HepG2 (cell line): Measurements from ENCODE around the gene CPEB3. TPM values are rescaled to one million over a fixed set of nuclear protein-coding genes. Genes with fewer than 3 reads are reported as not detected.

Source experiments
- ATAC-seq: fragments of 200-7000 bp; cut with Tn5 transposase; 3 replicates; pipeline ENCODE4 v1.9.1; 2020; ENCODE audit warnings: mild to moderate bottlenecking, moderate library complexity
- BruUV-seq: library from RNA; stranded (reverse); fragments of 400-500 nt; replicated peaks from 2 replicates; lab custom pipeline; 2021; lab: Mats Ljungman, UMichigan
- CTCF ChIA-PET: fragments of 300-600 bp; formaldehyde crosslinking; extraction: SDS; loops from one replicate; lab custom pipeline; 2021; ENCODE audit warnings: low total read pairs, inconsistent platforms, low intra/inter-chr PET ratio; lab: Yijun Ruan, JAX
- POLR2A ChIA-PET: fragments of 350-600 bp; sonication (Branson Sonifier 250); formaldehyde crosslinking; loops from one replicate; lab custom pipeline; 2020; ENCODE audit warnings: antibody characterized with exemption, inconsistent platforms; lab: Yijun Ruan, JAX
- DNase-seq: peaks from one replicate; pipeline ENCODE4 v3.0.0-alpha.2; 2015; ENCODE audit warnings: low spot score
- FAIRE-seq: peaks from 3 replicates; lab custom pipeline; 2011; peaks lifted over from hg19 to GRCh38; lab: Jason Lieb, UNC
- H2AFZ ChIP-seq: one replicate; pipeline ENCODE4 v1.6.1; 2011; ENCODE audit warnings: low read length, inconsistent platforms
- H3K27ac ChIP-seq: fragments of 300-600 bp; 3 replicates; pipeline ENCODE4 v1.8.0; 2011; ENCODE audit warnings: mixed run types, mild to moderate bottlenecking, mixed read lengths, low read length, inconsistent platforms; ENCODE audit not compliant: insufficient read depth; ENCODE audit errors: extremely low read length
- H3K27me3 ChIP-seq, 2 experiments: fragments of 200-600 bp in 1 of 2; 2 replicates in 1 of 2; 3 replicates in 1 of 2; pipeline versions ENCODE4 v1.6.0 to v1.8.0; 2011; ENCODE audit warnings: low read length in 2 of 2, mild to moderate bottlenecking in 2 of 2, moderate library complexity in 2 of 2, inconsistent platforms in 1 of 2; ENCODE audit not compliant: insufficient read depth in 2 of 2, control insufficient read depth in 1 of 2
- H3K36me3 ChIP-seq, 2 experiments: fragments of 200-600 bp in 1 of 2; replicated peaks in 1 of 2; 2 replicates in 1 of 2; 3 replicates in 1 of 2; pipeline versions ENCODE4 v1.5.1 to v1.8.0; 2011; ENCODE audit warnings: low read length in 2 of 2, inconsistent platforms in 1 of 2; ENCODE audit not compliant: insufficient read depth in 2 of 2, control insufficient read depth in 1 of 2
- H3K4me1 ChIP-seq: 2 replicates; pipeline ENCODE4 v1.5.1; 2012; ENCODE audit warnings: low read length, inconsistent platforms; ENCODE audit not compliant: insufficient read depth
- H3K4me2 ChIP-seq: 2 replicates; pipeline ENCODE4 v1.6.0; 2011; ENCODE audit warnings: low read depth, low read length, inconsistent platforms
- H3K4me3 ChIP-seq, 3 experiments: fragments of 200-600 bp in 1 of 3; sonication (generic), shearing (Covaris generic) in 1 of 3; replicated peaks in 1 of 3; 2 replicates each; pipeline ENCODE4 v1.5.1; 2011 to 2016; ENCODE audit warnings: low read length in 3 of 3, inconsistent platforms in 2 of 3, low read depth in 2 of 3, mild to moderate bottlenecking in 2 of 3, control low read depth in 1 of 3, mixed read lengths in 1 of 3; ENCODE audit not compliant: insufficient read depth in 1 of 3
- H3K79me2 ChIP-seq: one replicate; pipeline ENCODE4 v1.6.1; 2011; ENCODE audit warnings: low read length, inconsistent platforms; ENCODE audit not compliant: insufficient read depth
- H3K9ac ChIP-seq: 2 replicates; pipeline ENCODE4 v1.6.0; 2011; ENCODE audit warnings: mild to moderate bottlenecking, low read depth, low read length, inconsistent platforms; ENCODE audit not compliant: insufficient read depth
- H3K9me3 ChIP-seq: 2 replicates; pipeline ENCODE4 v1.5.1; 2012; ENCODE audit warnings: mild to moderate bottlenecking, low read length
- H4K20me1 ChIP-seq: 2 replicates; pipeline ENCODE4 v1.6.0; 2011; ENCODE audit warnings: inconsistent platforms, mild to moderate bottlenecking, low read length, moderate library complexity; ENCODE audit not compliant: insufficient read depth
- CBX1 ChIP-seq: IDR thresholded peaks from one replicate; pipeline ENCODE4 v1.6.1; 2016; ENCODE audit warnings: antibody characterized with exemption, low read depth
- ELF4 ChIP-seq: sonication (generic); formaldehyde crosslinking; IDR thresholded peaks from 2 replicates; pipeline ENCODE4 v1.5.0; 2020; ENCODE audit warnings: missing genetic modification reagents, mild to moderate bottlenecking, moderate library complexity, borderline replicate concordance
- GPN1 ChIP-seq: sonication (generic); formaldehyde crosslinking; IDR thresholded peaks from 2 replicates; pipeline ENCODE4 v1.5.1; 2020; ENCODE audit warnings: missing genetic modification reagents, borderline replicate concordance
- ONECUT2 ChIP-seq: sonication (generic); formaldehyde crosslinking; IDR thresholded peaks from 2 replicates; pipeline ENCODE4 v1.4.0; 2020; ENCODE audit warnings: missing genetic modification reagents
- REXO4 ChIP-seq: sonication (generic); formaldehyde crosslinking; IDR thresholded peaks from 2 replicates; pipeline ENCODE4 v1.8.0; 2022; ENCODE audit warnings: missing genetic modification reagents, mild to moderate bottlenecking, borderline replicate concordance
- TEAD2 ChIP-seq: sonication (generic); formaldehyde crosslinking; IDR thresholded peaks from 2 replicates; pipeline ENCODE4 v1.9.0; 2021; ENCODE audit warnings: missing genetic modification reagents
- ZBTB33 ChIP-seq: sonication (generic); formaldehyde crosslinking; IDR thresholded peaks from 2 replicates; pipeline ENCODE4 v1.4.0; 2020; ENCODE audit warnings: missing genetic modification reagents
- ZNF33A ChIP-seq: sonication (generic); formaldehyde crosslinking; IDR thresholded peaks from 2 replicates; pipeline ENCODE4 v1.5.1; 2020; ENCODE audit warnings: missing genetic modification reagents, mild to moderate bottlenecking, moderate library complexity, borderline replicate concordance
- ZNF550 ChIP-seq: sonication (generic); formaldehyde crosslinking; IDR thresholded peaks from 2 replicates; pipeline ENCODE4 v1.4.0; 2020; ENCODE audit warnings: mild to moderate bottlenecking, missing genetic modification reagents, borderline replicate concordance
- ZNF747 ChIP-seq: sonication (generic); formaldehyde crosslinking; IDR thresholded peaks from 2 replicates; pipeline ENCODE4 v1.8.1; 2023; ENCODE audit warnings: missing genetic modification reagents, mild to moderate bottlenecking, borderline replicate concordance
- WGBS: methylation state at CpG from one replicate; pipeline ENCODE4 v1.1.6; 2017; ENCODE audit warnings: low lambda C conversion rate; 5-methylcytosine and 5-hydroxymethylcytosine counted together
- in situ Hi-C: cut with HindIII; loops from 2 replicates; pipeline ENCODE4 v1.10.0; 2017; ENCODE audit warnings: low pct_unique_long_range_greater_than_20kb; ENCODE audit not compliant: extremely low pct_ligation_motif_present
- intact Hi-C: fragments of 100-400 bp; cut with micrococcal nuclease; formaldehyde crosslinking; loops from one replicate; pipeline ENCODE4 v1.10.0; 2022; ENCODE audit not compliant: unreplicated experiment
- polyA plus RNA-seq, 8 experiments: library from polyadenylated mRNA; depleted of rRNA in 3 of 8; stranded (reverse) in 7 of 8; unstranded in 1 of 8; fragments of >200 nt; fragmentation: Illumina TruSeq in 4 of 8; extraction: Trizol in 4 of 8; gene quantifications; 2 replicates each; pipeline versions ENCODE4 v1.2.1 to v1.2.3, GENCODE V29; 2011 to 2016; ENCODE audit warnings: low read depth in 4 of 8, missing spikeins in 1 of 8, mixed read lengths in 1 of 8; ENCODE audit not compliant: insufficient read depth in 1 of 8
- total RNA-seq, 5 experiments: library from RNA; depleted of rRNA; stranded (reverse); fragments of >200 nt; fragmentation: Illumina TruSeq; extraction: Trizol; gene quantifications; 2 replicates each; pipeline ENCODE4 v1.2.3, GENCODE V29; 2016; ENCODE audit warnings: low read depth in 1 of 5
- TF ChIP-seq, protein P1 (sequence below): sonication (generic); formaldehyde crosslinking; IDR thresholded peaks from 2 replicates; pipeline ENCODE4 v1.9.0; 2021; ENCODE audit warnings: missing genetic modification reagents, borderline replicate concordance

The CPEB3 gene
- total and polyA plus RNA-seq, 2 of the 13 experiments (the other 11 are each of a cell fraction or from before 2014, with no cell fraction given) = 0.66 to 0.70 TPM

DNA sequence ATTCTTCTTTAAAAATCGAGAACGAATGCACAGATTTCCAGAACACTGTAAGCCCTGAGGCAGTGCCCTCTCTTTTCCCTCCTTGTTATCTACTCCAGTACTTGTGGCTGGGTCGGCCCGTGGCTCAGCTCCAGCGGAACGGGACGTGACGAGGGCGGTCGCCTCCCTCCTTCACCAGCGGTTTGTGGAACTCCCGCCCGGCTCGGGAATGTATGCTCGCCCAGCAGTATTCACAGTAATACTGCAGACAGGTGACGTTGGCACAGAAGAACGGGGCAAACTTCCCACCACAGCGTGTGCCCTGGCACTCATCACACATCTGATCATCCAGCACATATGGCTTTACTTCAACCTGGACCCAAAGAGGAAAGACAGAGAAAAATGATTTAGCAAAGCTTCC lies 238.8 kb downstream of the CPEB3 start:
- Histone ChIP-seq H3K36me3 (peaks cover 0 to 2% of the 10 kb centered on the region in 2 experiments; a peak in 3 of 5 replicates), H4K20me1 (no peaks in the 10 kb centered on the region), H3K4me2 (no peak overlapping the region), H3K27ac (no peak overlapping the region), H3K9me3 (no peaks in the 10 kb centered on the region), H3K4me3 (no peak overlapping the region), H3K4me1 (no peaks in the 10 kb centered on the region), H3K9ac (no peak overlapping the region), H3K79me2 (no peaks in the 10 kb centered on the region), H3K27me3 (no peaks in the 10 kb centered on the region), H2AFZ (no peak overlapping the region)
- in situ Hi-C loops (no loop called here), intact Hi-C loops (no loop called here)
- no TSS peak for BruUV-seq
- ChIA-PET CTCF (no interaction called here), POLR2A (no interaction called here)
- FAIRE-seq (no peak), DNase-seq (no peak), ATAC-seq (no peak)
- TF ChIP-seq ELF4 (CRISPR knock-in tag) (no peak), ONECUT2 (CRISPR knock-in tag) (no peak), ZNF33A (no peak), ZBTB33 (CRISPR knock-in tag) (no peak), REXO4 (CRISPR knock-in tag) (no peak), GPN1 (CRISPR knock-in tag) (no peak), TEAD2 (no peak), ZNF550 (CRISPR knock-in tag) (no peak), CBX1 (no peak), ZNF747 (no peak)
- TF ChIP-seq, protein P1, sequence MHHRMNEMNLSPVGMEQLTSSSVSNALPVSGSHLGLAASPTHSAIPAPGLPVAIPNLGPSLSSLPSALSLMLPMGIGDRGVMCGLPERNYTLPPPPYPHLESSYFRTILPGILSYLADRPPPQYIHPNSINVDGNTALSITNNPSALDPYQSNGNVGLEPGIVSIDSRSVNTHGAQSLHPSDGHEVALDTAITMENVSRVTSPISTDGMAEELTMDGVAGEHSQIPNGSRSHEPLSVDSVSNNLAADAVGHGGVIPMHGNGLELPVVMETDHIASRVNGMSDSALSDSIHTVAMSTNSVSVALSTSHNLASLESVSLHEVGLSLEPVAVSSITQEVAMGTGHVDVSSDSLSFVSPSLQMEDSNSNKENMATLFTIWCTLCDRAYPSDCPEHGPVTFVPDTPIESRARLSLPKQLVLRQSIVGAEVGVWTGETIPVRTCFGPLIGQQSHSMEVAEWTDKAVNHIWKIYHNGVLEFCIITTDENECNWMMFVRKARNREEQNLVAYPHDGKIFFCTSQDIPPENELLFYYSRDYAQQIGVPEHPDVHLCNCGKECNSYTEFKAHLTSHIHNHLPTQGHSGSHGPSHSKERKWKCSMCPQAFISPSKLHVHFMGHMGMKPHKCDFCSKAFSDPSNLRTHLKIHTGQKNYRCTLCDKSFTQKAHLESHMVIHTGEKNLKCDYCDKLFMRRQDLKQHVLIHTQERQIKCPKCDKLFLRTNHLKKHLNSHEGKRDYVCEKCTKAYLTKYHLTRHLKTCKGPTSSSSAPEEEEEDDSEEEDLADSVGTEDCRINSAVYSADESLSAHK (CRISPR knock-in tag) = no peak
- 98% methylated on average over 18 of the region's 18 CpGs for WGBS
